HG03025 (cell line): ENCODE measurements around the gene FOXJ2.
"Not testable (repeated sequence)": the region's sequence is repeated elsewhere in the genome, so short reads cannot be mapped to it uniquely, and the experiment has no call there.

Experiments used
- ATAC-seq: cut with Tn5 transposase; IDR thresholded peaks from one replicate; pipeline ENCODE4 v1.9.1; 2021; ENCODE audit warnings: mild to moderate bottlenecking, moderate library complexity; ENCODE audit not compliant: unreplicated experiment, low FRiP score

Gene FOXJ2

DNA sequence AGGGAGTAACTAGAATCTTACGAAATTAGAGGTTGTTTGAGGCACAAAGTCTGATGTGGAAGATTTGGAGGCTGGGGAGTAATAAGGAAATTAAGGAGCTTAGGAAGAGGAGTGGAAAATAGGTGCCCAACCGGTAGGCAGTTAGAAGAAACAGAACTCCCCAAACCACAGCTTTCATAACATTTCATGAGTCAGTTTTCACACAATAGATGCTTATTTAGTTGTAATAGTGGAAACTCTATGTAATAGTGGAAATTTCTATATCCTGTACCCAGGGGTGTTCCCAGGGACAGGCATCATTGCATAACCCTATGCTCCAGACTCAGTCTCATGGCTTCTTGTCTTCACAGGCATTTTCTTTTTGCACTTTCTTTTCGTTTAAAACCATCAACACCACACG lies 25.3 kb downstream of the FOXJ2 start:
- no peak for ATAC-seq

DNA sequence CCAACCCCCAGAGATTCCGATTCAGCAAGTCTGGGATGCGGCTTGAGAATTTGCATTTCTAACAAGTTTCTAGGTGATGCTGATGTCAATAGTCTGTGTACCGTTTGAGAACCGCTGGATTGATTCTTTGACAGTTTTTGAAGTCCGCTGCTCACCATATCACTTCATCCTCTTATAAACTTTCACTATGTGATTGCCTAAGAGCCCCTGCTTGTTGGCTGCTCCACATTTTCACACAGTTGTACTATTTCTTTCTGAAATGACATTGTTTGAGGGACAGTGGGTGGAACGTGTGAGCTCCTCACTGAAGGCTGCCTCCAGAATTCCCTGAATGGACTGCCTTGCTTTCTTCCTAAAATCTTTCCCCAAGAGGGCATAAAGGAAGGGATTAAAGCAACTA lies 26.0 kb downstream of the FOXJ2 start:
- no peak for ATAC-seq

DNA sequence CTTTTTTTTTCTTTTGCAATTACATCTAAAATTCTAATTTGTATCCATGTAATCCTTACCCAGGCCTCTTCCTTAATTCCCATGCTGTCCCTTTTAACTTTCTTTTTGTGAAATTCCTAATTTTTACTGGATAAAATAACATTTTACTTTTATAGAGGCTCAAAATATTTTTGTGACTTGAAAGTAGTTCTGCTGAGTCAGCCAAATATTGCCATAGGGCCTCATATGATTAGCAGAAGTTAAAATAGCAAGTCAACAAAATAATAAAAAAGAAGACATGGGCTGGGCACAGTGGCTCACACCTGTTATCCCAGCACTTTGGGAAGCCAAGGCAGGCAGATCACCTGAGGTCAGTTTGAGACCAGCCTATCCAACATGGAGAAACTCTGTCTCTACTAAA lies 31.6 kb downstream of the FOXJ2 start:
- ATAC-seq, result no peak

DNA sequence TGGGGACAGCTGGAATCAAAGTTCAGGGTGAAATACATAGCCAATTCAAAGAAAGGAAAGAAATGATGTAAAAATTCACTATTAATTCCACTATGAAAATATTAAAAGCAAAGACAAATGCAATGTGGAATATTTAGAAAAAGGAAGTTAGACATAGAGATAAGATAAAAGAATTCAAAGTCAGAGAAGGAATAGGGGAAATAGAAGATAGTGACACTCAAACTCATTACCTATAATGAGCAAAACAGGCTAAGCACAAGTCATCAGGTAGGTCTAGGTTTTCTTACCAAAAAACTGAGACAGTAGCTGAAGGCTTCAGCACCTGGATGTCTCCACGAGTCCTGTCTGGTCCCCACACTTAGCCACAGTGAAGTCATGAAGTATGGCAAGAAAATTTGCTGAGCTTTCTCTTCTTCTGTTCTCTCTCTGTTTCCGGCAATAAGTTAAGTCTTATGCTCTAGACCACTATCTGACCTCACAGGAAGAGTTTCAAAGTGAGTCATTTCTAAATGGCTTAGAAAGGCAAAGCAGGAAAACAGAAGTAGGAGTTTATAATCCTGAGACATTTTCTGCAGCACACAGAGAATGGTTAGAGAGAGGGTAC lies 33.6 kb downstream of the FOXJ2 start, which contains the start of gene C3AR1:
Gene C3AR1 (minus strand): TSS at position 369 of the 604 bp plus-strand sequence. CDS start 6,174 bp downstream, outside the sequence.
- no peak for ATAC-seq

DNA sequence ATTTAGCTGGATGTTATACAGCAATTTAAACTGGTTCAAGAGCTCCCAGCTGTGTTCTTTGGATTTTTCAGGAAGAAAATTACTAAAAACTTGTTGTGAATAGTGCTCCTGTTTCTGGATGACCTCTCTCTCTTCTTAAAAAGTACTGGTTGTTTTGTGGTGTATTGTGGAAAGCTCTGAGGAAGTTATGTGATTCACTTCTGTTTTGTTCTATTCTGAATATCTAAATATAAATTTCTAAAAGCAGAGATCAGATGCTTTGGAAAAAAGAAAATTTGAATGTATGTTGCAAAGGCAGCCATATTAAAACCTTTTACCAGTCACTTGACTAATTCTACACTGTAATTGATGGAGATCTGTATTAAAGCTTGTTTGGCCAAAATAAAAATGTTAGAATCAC lies 37.1 kb downstream of the FOXJ2 start:
- no peak for ATAC-seq

DNA sequence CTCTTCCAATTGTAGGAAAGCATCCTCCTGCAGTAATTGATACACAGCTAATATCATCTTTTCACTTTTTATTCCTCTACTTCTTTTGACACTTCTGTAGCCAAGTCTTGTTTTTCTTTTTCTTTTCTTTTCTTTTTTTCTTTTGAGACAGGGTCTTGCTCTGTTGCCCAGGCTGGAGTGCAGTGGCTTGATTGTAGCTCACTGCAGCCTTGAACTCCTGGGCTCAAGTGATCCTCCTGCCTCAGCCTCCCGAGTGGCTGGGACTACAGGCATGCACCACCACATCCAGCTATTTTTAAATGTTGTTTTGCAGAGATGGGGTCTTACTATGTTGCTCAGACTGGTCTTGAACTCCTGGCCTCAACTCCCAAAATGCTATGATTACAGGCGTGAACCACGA lies 39.3 kb downstream of the FOXJ2 start:
- not testable (repeated sequence) for ATAC-seq

DNA sequence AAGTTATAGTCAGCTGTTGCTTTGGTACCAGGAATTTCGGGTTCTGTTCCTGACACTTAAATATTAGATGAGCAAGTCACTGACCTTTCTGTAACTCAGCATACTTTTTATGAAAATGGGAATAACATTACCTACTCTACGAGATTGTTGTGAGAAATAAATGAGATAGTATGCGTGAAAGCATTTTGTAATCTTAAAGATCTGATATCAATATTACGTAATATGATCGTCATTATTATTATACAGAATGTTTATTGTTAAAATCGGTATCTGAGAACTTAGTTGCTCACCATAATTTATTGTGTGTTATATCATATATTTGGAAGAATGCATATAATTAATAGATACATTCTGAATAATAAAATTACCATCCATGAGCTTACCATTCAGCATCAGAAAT lies 43.4 kb downstream of the FOXJ2 start:
- ATAC-seq, result no peak

DNA sequence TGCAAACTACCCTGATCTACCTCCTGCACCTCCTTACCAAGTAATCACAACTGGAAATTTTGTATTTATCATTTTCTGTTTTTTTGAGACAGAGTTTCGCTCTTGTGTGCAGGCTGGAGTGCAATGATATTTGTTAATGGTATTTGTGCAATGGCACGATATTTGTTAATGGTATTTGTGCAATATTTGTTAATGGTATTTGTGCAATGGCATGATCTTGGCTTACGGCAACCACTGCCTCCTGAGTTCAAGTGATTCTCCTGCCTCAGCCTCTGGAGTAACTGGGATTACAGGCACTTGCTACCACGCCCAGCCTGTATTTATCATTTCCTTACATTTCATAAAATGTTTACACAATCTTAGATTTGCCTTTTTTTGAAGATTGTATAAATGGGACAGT lies 43.9 kb downstream of the FOXJ2 start:
- no peak for ATAC-seq

DNA sequence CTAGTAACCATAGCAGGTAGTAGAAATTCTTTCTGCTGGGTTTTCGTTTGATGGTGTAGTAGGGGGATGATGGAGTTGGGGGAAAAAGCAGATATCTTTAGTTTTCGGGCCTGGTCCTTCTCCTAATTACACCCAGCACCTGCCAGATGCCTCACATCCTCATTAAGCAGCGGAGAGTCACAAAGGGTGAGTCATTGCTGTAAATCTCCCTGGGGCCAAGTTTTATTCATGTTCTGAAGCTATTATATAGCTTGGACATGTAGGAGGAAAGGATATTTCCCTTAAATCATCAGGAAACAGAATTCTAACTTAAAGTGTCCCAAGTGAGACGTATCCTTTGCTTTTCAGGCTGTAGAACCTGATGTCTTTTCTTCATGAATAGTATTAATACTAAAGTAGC lies 44.7 kb downstream of the FOXJ2 start:
- no peak for ATAC-seq

DNA sequence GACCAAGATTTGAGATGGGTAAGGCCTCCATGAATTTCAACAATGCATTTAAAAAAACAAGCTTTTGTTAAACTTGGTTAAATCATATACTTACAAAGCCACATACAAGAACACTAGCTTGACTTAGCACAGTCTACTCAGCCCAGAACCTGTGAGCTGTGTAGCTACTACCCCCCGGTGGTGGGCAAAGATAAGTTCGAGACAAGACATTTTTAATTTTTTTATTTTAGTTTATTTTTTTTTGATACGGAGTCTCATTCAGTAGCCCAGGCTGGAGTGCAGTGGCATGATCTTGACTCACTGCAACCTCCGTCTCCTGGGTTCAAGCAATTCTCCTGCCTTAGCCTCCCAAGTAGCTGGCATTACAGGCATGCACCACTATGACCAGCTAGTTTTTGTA lies 45.9 kb downstream of the FOXJ2 start:
- ATAC-seq, result no peak

DNA sequence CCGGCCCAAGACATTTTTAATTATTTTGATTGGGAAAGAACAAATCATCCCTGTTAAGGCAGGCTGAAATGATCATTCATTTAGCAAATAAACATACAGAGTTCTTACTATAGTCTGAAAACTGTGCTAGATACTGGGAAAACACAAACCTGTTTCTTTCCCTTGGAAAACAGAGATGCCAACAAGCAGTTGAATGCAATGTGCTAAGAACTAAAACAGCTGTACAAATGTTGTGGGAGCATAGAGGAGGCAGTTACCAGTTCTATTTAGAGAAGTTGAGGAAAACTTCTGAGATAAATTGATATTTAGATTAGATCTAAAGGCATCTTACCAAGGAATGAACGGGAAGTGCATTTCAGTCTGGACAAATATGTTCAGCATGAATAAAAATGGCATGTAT lies 46.4 kb downstream of the FOXJ2 start:
- no peak for ATAC-seq

DNA sequence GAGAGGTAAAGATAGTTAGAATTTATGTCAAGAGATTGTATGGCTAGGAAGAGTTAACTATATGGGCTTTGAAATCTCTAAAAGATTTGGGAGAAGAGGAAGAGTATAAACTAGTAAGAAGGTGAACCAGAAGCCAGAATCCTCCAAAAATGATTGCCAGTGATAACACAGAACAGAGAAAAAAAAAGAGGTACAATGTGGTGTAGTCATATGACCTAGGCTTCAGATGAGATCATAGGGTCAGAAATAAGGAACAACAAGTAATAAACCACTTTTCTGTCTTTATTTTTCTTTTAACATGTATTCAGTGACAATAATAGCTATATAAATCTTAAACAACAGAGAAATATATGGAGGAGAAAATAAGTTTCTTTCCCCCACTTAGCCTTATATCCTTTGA lies 47.6 kb downstream of the FOXJ2 start:
- no peak for ATAC-seq

DNA sequence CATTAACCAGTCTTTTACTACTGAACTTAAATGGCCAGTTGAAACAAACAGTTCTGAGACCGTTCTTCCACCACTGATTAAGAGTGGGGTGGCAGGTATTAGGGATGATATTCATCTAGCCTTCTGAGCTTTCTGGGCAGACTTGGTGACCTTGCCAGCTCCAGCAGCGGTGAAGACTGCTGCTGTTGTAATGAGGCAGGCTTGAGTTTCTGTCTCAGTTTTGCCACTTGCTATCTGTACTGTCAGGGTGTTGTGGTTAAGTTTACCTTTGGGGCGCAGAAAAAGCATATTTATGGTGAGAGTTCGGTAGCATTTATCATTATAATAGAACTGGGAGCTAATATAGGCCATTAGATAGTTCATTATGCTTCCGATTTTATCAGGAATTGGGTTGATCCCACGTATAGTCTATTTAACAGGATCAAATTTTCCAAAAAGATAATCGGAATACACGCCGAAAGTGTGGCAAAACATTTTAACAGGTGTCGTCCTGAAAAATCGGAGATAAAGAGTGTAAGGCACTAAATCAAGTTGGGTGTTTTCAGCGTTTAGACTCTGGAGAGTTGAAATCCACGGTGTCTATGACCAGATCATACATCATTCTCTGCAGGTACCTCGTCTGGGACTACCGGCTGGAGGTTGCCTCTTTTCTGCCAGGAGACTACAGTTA lies 48.9 kb downstream of the FOXJ2 start:
- no peak for ATAC-seq

DNA sequence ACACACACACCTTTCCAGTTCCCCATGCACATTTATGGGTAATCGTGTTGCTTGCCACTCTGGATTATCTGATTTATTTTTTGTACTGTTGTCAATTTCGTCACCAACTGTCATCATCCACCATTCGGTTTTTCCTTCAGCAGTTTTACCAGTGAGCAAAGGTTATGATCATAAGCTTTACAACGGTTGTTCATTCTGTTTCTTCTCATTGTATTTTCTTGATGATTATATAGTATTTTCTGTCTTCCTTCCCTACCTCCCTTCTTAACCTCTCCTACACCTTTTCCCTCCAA lies 50.2 kb downstream of the FOXJ2 start:
- no peak for ATAC-seq

DNA sequence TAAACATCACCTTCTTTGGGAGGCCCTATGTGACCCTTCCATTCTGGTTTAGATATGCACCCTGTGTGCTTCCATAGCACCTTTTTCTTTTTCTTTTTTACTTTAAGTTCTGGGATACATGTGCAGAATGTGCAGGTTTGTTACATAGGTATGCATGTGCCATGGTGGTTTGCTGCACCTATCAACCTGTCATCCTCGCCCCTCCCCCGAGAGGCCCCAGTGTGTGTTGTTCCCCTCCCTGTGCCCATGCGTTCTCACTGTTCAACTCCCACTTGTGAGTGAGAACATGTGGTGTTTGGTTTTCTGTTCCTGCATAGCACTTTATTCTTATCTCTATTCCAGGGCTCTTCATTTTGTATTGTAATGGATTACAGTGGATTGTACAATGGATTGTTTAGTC lies 51.8 kb downstream of the FOXJ2 start:
- not testable (repeated sequence) for ATAC-seq

DNA sequence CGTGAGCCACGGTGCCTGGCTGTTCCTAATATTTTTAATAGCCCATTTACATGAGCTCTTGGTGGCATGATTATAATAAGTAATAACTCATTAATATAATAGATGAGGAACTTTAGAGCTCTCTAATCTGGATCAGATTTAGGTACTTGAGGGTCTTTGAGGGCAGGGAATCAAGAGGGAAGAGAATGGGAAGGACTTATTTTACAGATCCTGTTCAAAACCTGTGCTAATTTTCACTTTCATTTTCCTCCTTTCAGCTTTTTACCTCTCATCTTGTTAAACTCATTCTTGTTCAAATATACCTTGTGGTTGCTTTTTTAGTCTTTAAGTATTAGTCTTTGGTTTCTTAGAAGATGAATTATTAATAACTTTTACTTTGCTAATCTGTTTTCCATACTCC lies 55.1 kb downstream of the FOXJ2 start:
- no peak for ATAC-seq

DNA sequence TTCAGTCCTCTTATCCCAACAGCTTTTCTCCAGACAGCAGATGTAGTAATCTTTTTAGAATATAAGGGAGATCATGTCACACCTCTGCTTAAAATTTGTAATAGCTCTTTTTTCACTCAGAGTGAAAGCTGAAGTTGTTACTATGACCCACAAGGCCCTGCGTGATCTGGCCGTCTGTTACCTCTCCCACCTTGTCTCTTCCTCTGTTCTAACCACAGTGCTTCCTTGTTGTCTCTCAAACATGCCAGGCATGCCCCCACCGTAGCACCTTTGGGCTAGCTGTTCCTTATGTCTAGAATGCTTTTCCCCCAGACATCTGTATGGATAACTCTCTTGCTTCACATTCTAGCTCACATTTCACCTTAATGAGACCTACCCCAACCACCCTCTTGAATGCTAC lies 56.1 kb downstream of the FOXJ2 start:
- ATAC-seq, result peak; percentile 64

DNA sequence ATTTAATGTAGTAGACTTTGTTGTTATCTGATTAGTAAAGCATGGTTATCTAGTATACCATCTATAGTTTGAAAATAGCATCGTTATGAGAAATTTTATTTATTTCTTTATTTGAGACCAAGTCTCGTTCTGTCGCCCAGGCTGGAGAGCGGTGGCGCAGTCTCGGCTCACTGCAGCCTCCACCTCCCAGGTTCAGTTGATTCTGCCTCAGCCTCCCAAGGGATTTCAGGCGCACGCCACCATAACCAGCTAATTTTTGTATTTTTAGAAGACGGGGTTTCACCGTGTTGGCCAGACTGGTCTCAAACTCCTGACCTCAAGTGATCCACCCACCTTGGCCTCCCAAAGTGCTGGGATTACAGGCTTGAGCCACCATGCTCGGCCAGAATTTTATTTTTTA lies 56.8 kb downstream of the FOXJ2 start:
- not testable (repeated sequence) for ATAC-seq

DNA sequence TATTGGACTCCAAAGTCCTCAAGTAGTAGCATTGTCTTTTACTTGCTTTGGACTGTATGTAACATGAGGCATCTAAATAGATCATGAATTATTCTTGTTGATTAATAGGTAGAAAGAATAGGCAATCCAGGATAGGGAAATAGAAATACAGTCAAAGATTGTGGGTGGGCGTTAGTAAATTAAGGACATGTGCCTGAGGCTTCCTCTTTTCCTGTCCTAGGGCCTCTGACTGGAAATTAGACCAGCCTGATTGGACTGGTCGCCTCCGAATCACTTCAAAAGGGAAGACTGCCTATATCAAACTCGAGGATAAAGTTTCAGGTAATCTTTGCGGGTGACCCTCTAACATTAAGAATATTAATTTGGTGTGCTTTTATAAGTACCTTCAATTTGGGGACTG lies 57.2 kb downstream of the FOXJ2 start:
- no peak for ATAC-seq

DNA sequence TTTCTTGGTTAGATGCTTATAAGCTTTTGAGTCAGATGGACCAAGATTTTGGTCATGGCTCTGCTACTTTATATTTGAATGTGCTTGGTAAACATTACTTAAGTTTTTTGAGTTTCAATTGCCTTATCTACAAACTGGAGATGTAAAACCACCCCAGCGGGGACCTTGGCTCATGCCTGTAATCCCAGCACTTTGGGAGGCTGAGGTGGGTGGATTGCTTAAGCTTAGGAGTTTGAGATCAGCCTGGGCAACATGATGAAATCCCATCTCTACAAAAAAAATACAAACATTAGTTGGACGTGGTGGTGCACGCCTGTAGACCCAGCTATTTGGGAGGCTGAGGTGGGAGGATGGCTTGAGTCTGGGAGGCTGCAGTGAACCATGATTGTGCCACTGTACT lies 60.8 kb downstream of the FOXJ2 start:
- ATAC-seq, result no peak

DNA sequence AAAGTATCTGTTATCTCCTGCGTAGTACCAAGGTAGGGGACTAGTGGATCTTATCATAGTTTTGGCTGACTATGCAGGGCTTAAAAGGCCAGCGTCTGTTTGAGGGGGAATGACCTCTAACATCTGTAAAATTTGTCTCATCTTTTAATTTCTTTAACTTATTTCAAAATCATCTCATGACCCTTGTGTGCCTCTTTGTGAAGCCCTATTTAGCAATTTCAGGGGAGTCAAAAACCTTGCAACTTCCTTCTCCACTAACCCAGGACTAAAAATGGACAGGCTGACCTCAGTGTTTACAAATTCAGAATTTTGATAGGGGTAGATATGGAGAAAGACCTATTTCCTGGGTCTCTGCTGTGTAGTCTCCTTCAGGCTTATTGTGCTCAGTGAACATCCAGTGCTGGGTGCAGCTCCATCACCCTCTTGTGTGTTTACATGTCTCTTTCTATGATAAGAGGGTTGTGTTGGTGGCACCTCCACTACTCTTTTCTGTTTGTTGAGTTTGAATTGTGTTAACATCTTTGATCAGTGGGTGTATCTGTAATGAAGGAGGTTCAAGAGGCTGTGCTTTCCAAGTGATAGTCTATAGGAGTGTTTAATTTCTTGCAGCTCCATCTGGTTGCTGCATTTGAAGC lies 63.9 kb downstream of the FOXJ2 start:
- ATAC-seq, result no peak

DNA sequence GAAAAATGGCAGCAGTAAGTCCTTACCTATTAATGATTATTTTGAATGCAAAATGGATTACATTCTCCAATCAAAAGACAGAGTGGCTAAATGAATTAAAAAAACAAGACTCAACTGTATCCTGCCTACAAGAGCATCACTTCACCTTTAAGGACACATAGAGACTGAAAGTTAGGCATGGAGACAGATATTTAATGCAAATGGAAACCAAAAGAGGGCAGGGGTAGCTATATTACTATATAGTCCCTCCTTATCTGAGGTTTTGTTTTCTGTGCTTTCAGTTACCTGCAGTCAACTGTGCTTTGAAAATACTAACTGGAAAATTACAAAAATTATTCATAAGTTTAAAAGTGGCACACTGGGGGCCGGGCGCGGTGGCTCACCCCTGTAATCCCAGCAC lies 66.7 kb downstream of the FOXJ2 start:
- ATAC-seq, result no peak
